ENCODE measurements around the gene PEMT. TPM values are rescaled to one million over a fixed set of nuclear protein-coding genes. Genes with fewer than 3 reads are reported as not detected.

PEMT gene
- total RNA-seq, 1 experiment from 2014 or later, result 178 TPM

DNA sequence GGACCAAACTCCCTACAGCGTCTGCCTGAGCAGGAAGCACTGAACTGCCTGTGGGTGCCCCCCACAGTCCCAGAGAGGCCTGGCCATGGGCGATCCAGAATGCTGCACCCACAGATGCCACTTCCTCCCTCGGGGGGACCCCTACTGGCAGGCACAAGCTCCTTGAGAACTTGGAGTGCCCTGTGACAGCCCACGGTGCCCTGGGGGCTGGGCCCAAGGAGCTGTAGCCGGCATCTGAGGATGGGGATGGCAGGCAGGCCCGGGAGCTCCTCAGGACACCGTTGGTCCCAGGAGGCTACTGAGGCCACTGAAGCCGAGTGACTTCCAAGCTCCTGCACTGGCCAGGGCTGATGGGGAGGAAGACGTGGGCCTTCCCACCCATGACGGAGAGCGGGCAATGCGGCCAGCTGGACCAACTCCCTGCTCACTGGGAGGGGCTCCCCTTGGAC lies 80.2 kb downstream of the PEMT start:
- TF ChIP-seq EZH2phosphoT487 (IDR thresholded peaks at IDR 0.05; ENCODE audit: borderline replicate concordance, low read length) (no peak), EZH2 (IDR thresholded peaks at IDR 0.05; ENCODE audit: low read length, unreplicated experiment) (no peak)
- TF ChIP-seq, protein P1, sequence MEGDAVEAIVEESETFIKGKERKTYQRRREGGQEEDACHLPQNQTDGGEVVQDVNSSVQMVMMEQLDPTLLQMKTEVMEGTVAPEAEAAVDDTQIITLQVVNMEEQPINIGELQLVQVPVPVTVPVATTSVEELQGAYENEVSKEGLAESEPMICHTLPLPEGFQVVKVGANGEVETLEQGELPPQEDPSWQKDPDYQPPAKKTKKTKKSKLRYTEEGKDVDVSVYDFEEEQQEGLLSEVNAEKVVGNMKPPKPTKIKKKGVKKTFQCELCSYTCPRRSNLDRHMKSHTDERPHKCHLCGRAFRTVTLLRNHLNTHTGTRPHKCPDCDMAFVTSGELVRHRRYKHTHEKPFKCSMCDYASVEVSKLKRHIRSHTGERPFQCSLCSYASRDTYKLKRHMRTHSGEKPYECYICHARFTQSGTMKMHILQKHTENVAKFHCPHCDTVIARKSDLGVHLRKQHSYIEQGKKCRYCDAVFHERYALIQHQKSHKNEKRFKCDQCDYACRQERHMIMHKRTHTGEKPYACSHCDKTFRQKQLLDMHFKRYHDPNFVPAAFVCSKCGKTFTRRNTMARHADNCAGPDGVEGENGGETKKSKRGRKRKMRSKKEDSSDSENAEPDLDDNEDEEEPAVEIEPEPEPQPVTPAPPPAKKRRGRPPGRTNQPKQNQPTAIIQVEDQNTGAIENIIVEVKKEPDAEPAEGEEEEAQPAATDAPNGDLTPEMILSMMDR (conservative IDR thresholded peaks at IDR 0.05; ENCODE audit: low read depth, low read length), result 0 out of 2 replicates have a peak, but pooled peaks have one; percentile 19
- Histone ChIP-seq H4K20me1 (ENCODE audit: low read length) (peaks cover 8% of the 10 kb centered on the region; the same call in 1 of the 2 replicates), H3K9ac (ENCODE audit: low read length) (no peak overlapping the region), H3K9me3 (ENCODE audit: low read length) (no peaks in the 10 kb centered on the region), H3K4me2 (ENCODE audit: low read length) (no peak overlapping the region), H3K27ac (ENCODE audit: low read length) (no peak overlapping the region), H3K9me2 (replicated peaks; ENCODE audit: low read length) (no peaks in the 10 kb centered on the region), H2AFZ (ENCODE audit: low read length) (no peak overlapping the region), H3K4me3 (ENCODE audit: low read length) (no peak overlapping the region), H3K79me2 (ENCODE audit: low read length) (no peaks in the 10 kb centered on the region), H3K4me1 (ENCODE audit: insufficient read depth, low read length) (peaks cover 29% of the 10 kb centered on the region), H3F3A (ENCODE audit: low read length, unreplicated experiment) (no peaks in the 10 kb centered on the region), H3K27me3 (ENCODE audit: low read length) (no peaks in the 10 kb centered on the region), H3K36me3 (ENCODE audit: low read depth, low read length) (no peaks in the 10 kb centered on the region)
- POLR2A ChIA-PET (ENCODE audit: unreplicated experiment), result interaction anchor here (0.7 kb wide), 1 partner anchor 81 kb away, joined by 5 read pairs; no protein-coding TSS in a partner anchor
- CTCF ChIA-PET, result interaction anchor here (0.5 to 1.4 kb wide), 3 partner anchors 13 to 102 kb away, joined by 4 to 10 read pairs (median 7); no protein-coding TSS in a partner anchor
- DNase-seq (no peak), ATAC-seq (no peak)
- BruUV-seq (replicated peaks), result no TSS peak
- intact Hi-C loops (cut with micrococcal nuclease), result no loop called here

DNA sequence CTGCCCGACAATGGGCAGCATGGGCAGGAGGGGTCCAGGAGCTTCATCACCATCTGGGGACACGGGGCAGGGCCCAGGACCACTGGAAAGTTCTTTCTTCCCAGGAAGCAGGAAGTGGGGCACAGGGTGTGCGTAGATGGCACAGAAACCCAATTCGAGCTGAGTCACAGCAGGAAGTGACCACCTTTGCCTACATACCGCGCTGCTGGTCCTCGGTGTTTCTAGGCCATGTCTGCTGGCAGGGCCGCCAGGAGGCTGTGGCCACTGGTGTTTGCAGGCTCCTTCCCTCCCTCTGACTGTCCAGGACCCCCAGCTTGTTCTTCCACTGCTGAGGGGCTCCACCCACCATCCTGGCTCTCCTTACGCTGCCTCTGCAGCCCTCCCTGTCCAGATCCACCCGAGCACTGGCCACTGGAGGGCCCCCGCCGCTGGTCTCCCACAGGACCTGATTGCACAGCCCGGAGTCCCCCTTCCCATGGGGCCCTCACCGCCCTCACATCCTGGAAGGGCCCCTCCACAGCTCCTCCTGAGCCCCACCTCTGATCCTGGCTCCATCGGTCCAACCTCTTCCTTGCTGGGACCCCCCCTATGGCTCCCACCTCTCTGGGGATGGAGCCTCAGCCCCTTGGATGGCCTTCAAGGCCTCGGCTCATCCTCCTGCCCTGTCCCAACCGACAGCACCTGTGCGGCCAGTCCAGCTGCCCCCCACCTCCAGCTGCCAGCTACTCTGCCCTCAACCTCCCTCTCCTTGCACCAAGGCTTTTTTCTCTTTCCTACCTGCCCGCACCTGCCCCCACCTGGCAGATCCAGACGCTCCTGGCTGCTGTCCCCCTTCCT lies 80.8 kb downstream of the PEMT start:
- Histone ChIP-seq H3K4me1 (ENCODE audit: insufficient read depth, low read length) (peaks cover 29% of the 10 kb centered on the region), H3K27me3 (ENCODE audit: low read length) (no peaks in the 10 kb centered on the region), H3K9ac (ENCODE audit: low read length) (no peak overlapping the region), H4K20me1 (ENCODE audit: low read length) (peaks cover 8% of the 10 kb centered on the region; the same call in 1 of the 2 replicates), H3K79me2 (ENCODE audit: low read length) (no peaks in the 10 kb centered on the region), H3K4me2 (ENCODE audit: low read length) (no peak overlapping the region), H3K4me3 (ENCODE audit: low read length) (no peak overlapping the region), H2AFZ (ENCODE audit: low read length) (no peak overlapping the region), H3K9me2 (replicated peaks; ENCODE audit: low read length) (no peaks in the 10 kb centered on the region), H3K27ac (ENCODE audit: low read length) (no peak overlapping the region; the same call in 1 of the 2 replicates), H3F3A (ENCODE audit: low read length, unreplicated experiment) (no peaks in the 10 kb centered on the region), H3K9me3 (ENCODE audit: low read length) (no peaks in the 10 kb centered on the region), H3K36me3 (ENCODE audit: low read depth, low read length) (no peaks in the 10 kb centered on the region)
- ATAC-seq (peak; percentile 6; the same call in 1 of the 2 replicates), DNase-seq (peak; percentile 48)
- intact Hi-C loops (cut with micrococcal nuclease), result no loop called here
- no TSS peak for BruUV-seq (replicated peaks)
- CTCF ChIA-PET, result no interaction called here
- TF ChIP-seq, protein P1 (conservative IDR thresholded peaks at IDR 0.05; ENCODE audit: low read depth, low read length), result no peak
- TF ChIP-seq EZH2 (IDR thresholded peaks at IDR 0.05; ENCODE audit: low read length, unreplicated experiment), result no peak
- no peak for TF ChIP-seq EZH2phosphoT487 (IDR thresholded peaks at IDR 0.05; ENCODE audit: borderline replicate concordance, low read length)
- POLR2A ChIA-PET (ENCODE audit: unreplicated experiment), result no interaction called here

Data from PC-3 (cell line).